ENCODE results near the gene CD74. TPM values are rescaled to one million over a fixed set of nuclear protein-coding genes. Genes with fewer than 3 reads are reported as not detected.

The CD74 gene
- total and polyA plus RNA-seq, 2 of the 8 experiments (the other 6 are each of a cell fraction or from before 2014, with no cell fraction given) = 45.9 to 61.0 TPM

GRCh38 chr5:150393096-150393645 is 19.5 kb downstream of the CD74 start (continued):
- TF ChIP-seq KDM5A (IDR thresholded peaks at IDR 0.05; ENCODE audit: low read length) = no peak
- no peak for TF ChIP-seq TAF7 (optimal IDR thresholded peaks at IDR 0.05; ENCODE audit: borderline replicate concordance, low read depth, low read length)
- no peak for TF ChIP-seq CBX8 (IDR thresholded peaks at IDR 0.05; ENCODE audit: borderline replicate concordance, low read depth, low read length)
